PFSK-1 (cell line): ENCODE results near the gene STAMBPL1.

Experiments used
- FOXP2 ChIP-seq: optimal IDR thresholded peaks from 2 replicates; pipeline ENCODE3; 2011; ENCODE audit warnings: borderline replicate concordance, control low read depth, inconsistent platforms; ENCODE audit not compliant: insufficient read depth; ENCODE audit errors: extremely low read length, extremely low read depth
- POLR2AphosphoS5 ChIP-seq: IDR thresholded peaks from 2 replicates; pipeline ENCODE4 v1.6.1; 2012; ENCODE audit warnings: low read depth, mild to moderate bottlenecking, control low read depth, low read length, moderate library complexity
- SIN3A ChIP-seq: IDR thresholded peaks from 2 replicates; pipeline ENCODE4 v1.6.1; 2012; ENCODE audit warnings: mild to moderate bottlenecking, low read length, moderate library complexity, borderline replicate concordance; ENCODE audit not compliant: insufficient read depth
- TAF1 ChIP-seq: IDR thresholded peaks from 2 replicates; pipeline ENCODE4 v1.6.1; 2012; ENCODE audit warnings: low read length, control low read depth, borderline replicate concordance; ENCODE audit not compliant: insufficient read depth
- TF ChIP-seq, protein P1 (sequence below), 2 experiments: IDR thresholded peaks; 2 replicates each; pipeline versions ENCODE4 v1.6.1 to v1.8.0; 2011 to 2012; ENCODE audit warnings: low read depth in 2 of 2, low read length in 2 of 2, control low read depth in 1 of 2, inconsistent platforms in 1 of 2, mild to moderate bottlenecking in 1 of 2, moderate library complexity in 1 of 2; ENCODE audit not compliant: insufficient read depth in 1 of 2

Gene STAMBPL1

DNA sequence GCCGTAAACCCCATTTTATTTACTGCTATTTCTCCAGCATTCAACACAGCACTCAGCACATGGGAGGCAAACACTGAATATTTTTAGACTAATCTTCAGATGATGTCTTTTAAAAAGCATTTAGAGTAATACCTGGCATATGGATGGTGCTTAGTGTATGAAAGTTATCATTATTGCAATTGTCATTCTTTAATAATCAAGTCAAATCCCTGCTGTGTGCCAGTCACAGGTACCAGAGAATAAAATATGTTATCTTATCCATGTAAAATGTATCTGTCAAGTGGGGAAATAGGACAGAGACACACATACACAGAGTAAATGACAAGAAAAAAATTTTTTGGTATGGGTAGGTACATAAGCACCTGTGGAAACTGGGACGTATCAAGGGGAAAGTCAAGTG, 46.9 kb upstream of the STAMBPL1 start:
- TF ChIP-seq FOXP2 (no peak), TAF1 (no peak)

DNA sequence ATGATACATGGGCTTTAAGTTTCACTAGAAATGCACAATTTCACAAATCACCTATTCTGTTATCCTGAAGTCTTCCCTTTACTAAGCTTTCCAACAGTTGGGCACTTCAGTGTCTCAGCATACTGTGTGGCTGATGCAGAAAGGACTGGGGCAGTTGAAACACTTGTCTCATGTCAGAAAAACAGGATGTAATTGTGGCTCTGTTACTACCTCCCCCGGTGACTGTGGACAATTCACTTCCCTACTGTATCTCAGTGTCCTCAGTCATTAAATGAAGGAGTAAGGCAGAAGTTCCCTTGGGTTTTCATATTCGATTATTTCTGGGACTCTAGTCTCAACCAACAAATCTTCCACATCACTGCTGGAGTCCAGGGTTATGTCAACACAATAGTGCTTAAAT, 46.3 kb upstream of the STAMBPL1 start:
- TF ChIP-seq POLR2AphosphoS5 (no peak), SIN3A (no peak), TAF1 (no peak), FOXP2 (no peak)
- TF ChIP-seq, protein P1, sequence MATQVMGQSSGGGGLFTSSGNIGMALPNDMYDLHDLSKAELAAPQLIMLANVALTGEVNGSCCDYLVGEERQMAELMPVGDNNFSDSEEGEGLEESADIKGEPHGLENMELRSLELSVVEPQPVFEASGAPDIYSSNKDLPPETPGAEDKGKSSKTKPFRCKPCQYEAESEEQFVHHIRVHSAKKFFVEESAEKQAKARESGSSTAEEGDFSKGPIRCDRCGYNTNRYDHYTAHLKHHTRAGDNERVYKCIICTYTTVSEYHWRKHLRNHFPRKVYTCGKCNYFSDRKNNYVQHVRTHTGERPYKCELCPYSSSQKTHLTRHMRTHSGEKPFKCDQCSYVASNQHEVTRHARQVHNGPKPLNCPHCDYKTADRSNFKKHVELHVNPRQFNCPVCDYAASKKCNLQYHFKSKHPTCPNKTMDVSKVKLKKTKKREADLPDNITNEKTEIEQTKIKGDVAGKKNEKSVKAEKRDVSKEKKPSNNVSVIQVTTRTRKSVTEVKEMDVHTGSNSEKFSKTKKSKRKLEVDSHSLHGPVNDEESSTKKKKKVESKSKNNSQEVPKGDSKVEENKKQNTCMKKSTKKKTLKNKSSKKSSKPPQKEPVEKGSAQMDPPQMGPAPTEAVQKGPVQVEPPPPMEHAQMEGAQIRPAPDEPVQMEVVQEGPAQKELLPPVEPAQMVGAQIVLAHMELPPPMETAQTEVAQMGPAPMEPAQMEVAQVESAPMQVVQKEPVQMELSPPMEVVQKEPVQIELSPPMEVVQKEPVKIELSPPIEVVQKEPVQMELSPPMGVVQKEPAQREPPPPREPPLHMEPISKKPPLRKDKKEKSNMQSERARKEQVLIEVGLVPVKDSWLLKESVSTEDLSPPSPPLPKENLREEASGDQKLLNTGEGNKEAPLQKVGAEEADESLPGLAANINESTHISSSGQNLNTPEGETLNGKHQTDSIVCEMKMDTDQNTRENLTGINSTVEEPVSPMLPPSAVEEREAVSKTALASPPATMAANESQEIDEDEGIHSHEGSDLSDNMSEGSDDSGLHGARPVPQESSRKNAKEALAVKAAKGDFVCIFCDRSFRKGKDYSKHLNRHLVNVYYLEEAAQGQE (IDR thresholded peaks at IDR 0.05; ENCODE audit: insufficient read depth in 1 of 2, low read depth in 2 of 2, low read length in 2 of 2): no peak

GRCh38 chr10:88835096-88835909, 44.7 kb upstream of the STAMBPL1 start:
- no peak for TF ChIP-seq TAF1
- no peak for TF ChIP-seq FOXP2
- TF ChIP-seq, protein P1 (IDR thresholded peaks at IDR 0.05; ENCODE audit: insufficient read depth in 1 of 2, low read depth in 2 of 2, low read length in 2 of 2): no peak
- no peak for TF ChIP-seq SIN3A
- TF ChIP-seq POLR2AphosphoS5: no peak

DNA sequence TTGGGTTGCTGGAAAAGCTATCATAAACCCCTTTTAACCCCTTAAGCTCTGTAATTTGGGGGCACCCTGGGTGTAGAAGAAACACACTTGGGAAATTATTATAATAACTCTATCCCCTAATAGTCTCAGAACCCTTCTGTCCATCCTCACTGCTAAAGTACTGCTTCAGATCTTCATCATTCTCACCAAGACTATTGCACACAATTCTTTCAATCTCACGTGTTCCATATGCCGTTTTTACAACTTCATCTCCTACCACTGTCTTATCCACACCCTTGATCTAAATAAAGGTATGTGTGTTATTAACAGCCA, 44.2 kb upstream of the STAMBPL1 start:
- no peak for TF ChIP-seq TAF1
- TF ChIP-seq SIN3A: no peak
- no peak for TF ChIP-seq FOXP2
- no peak for TF ChIP-seq POLR2AphosphoS5
- TF ChIP-seq, protein P1 (IDR thresholded peaks at IDR 0.05; ENCODE audit: insufficient read depth in 1 of 2, low read depth in 2 of 2, low read length in 2 of 2): no peak

DNA sequence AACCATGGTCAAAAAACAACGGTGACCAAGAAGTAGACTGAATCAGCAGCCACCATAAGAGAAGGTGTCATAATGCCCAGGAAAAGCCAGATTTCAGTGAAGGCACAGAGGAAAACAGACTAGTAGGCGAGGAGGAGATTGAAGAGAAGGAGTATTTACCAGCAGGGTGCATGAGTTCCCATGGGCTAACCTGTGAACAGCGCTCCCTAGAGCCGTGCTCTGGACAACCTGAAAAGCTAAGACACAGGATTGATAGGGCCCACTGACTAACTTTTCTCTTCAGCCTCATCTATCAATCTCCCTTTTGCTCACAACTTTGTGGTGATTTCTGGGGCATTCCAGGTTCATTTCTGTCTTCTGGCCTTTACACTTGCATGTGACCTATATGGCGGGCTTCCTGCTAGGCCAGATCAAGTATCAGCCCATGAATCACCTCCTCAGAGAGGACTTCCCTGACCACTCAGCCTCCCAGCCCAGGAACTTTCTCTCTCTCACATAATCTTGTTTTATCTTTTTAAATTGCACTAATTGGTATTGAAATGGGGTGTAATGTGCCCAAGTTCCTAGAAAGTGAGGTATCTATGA, 41.2 kb upstream of the STAMBPL1 start:
- TF ChIP-seq SIN3A (no peak), FOXP2 (no peak), TAF1 (no peak), POLR2AphosphoS5 (no peak)
- TF ChIP-seq, protein P1 (IDR thresholded peaks at IDR 0.05; ENCODE audit: insufficient read depth in 1 of 2, low read depth in 2 of 2, low read length in 2 of 2): no peak
